CD4-positive, CD25-positive, alpha-beta regulatory T cell (primary cell): Measurements from ENCODE around the gene UBE2E1. TPM values are rescaled to one million over a fixed set of nuclear protein-coding genes. Genes with fewer than 3 reads are reported as not detected.

Experiments used
- ATAC-seq, 2 donors: fragments of 150-1000 bp; cut with Tn5 transposase; one replicate each; pipeline ENCODE4 v1.10.0; 2021; ENCODE audit warnings: low read depth in 2 of 2, moderate number of reproducible peaks in 2 of 2, moderate library complexity in 1 of 2
- DNase-seq, 3 donors: peaks; one replicate each; pipeline versions ENCODE4 v3.0.0 to v3.0.0-alpha.2; 2012 to 2022; ENCODE audit warnings: mixed read lengths in 1 of 3
- H3K27ac ChIP-seq: one replicate; pipeline ENCODE4 v1.7.0; 2013; ENCODE audit warnings: mild to moderate bottlenecking, low read length; ENCODE audit not compliant: insufficient read depth, poor library complexity, severe bottlenecking
- H3K27me3 ChIP-seq: one replicate; pipeline ENCODE4 v1.7.0; 2013; ENCODE audit warnings: low read length; ENCODE audit not compliant: control insufficient read depth, insufficient read depth
- H3K36me3 ChIP-seq: one replicate; pipeline ENCODE4 v1.7.0; 2013; ENCODE audit warnings: mild to moderate bottlenecking, low read length, moderate library complexity; ENCODE audit not compliant: control insufficient read depth, insufficient read depth
- H3K4me1 ChIP-seq: 2 replicates; pipeline ENCODE4 v1.7.0; 2013; ENCODE audit warnings: mild to moderate bottlenecking, low read length; ENCODE audit not compliant: insufficient read depth, control insufficient read depth, poor library complexity, severe bottlenecking
- H3K4me3 ChIP-seq: one replicate; pipeline ENCODE4 v1.7.0; 2013; ENCODE audit warnings: low read depth, mild to moderate bottlenecking, low read length, moderate library complexity
- H3K9me3 ChIP-seq, 2 experiments: 1 replicate in 1 of 2; 2 replicates in 1 of 2; pipeline ENCODE4 v1.7.0; 2013; ENCODE audit warnings: low read length in 2 of 2, mild to moderate bottlenecking in 1 of 2, moderate library complexity in 1 of 2; ENCODE audit not compliant: control insufficient read depth in 2 of 2
- H3K27ac Mint-ChIP-seq, 3 donors: one replicate each; pipeline ENCODE4 v1.8.0; 2020 to 2022; ENCODE audit warnings: mild to moderate bottlenecking in 3 of 3, mixed read lengths in 3 of 3, moderate library complexity in 2 of 3
- H3K27me3 Mint-ChIP-seq: one replicate; pipeline ENCODE4 v1.8.0; 2022; ENCODE audit warnings: mild to moderate bottlenecking, mixed read lengths
- H3K36me3 Mint-ChIP-seq: one replicate; pipeline ENCODE4 v1.8.0; 2020; ENCODE audit warnings: mixed read lengths
- H3K4me1 Mint-ChIP-seq, 4 donors: one replicate each; pipeline ENCODE4 v1.8.0; 2020 to 2022; ENCODE audit warnings: mixed read lengths in 4 of 4, mild to moderate bottlenecking in 1 of 4
- H3K4me3 Mint-ChIP-seq, 4 donors: one replicate each; pipeline ENCODE4 v1.8.0; 2020 to 2022; ENCODE audit warnings: mild to moderate bottlenecking in 4 of 4, mixed read lengths in 4 of 4, moderate library complexity in 3 of 4
- H3K9me3 Mint-ChIP-seq, 7 donors: one replicate each; pipeline ENCODE4 v1.8.0; 2020 to 2022; ENCODE audit warnings: mixed read lengths in 7 of 7, mild to moderate bottlenecking in 3 of 7, moderate library complexity in 2 of 7
- polyA plus RNA-seq, 4 donors: library from polyadenylated mRNA; unstranded; fragments of 300-500 nt; fragmentation: Illumina TruSeq; gene quantifications; one replicate each; pipeline ENCODE4 v1.2.3, GENCODE V29; 2021
- total RNA-seq: library from RNA; stranded (reverse); gene quantifications from one replicate; pipeline ENCODE4 v1.2.3, GENCODE V29; 2022

Gene UBE2E1
- total and polyA plus RNA-seq, 5 donors from 2014 or later = 6.2 to 65.3 (median 12.8) TPM

DNA sequence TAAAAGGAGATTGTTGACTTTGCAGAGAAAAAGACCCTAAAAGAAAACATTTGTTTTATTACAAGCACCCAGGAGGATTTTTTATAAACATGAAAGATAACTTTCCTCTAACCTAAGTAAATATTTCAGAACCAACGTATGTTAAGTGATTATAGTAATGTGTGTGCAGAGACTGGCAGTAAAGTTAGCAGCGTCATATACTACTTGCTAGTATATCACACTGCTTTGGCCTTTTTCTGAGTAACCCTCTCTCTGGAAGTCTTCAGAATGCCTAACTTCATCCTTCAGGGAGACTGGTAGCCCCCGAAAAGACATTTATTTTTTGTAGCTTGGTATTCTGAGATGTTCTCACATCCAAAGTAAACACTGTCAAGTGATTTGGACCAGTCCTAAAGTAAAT lies 17.9 kb downstream of the UBE2E1 start:
- ATAC-seq (no peak), DNase-seq (no peak)
- H3K9me3 ChIP-seq = no peaks in the 10 kb centered on the region
- no peaks in the 10 kb centered on the region for H3K36me3 ChIP-seq
- peaks cover 51 to 70% (median 60%) of the 10 kb centered on the region in 4 donors for H3K4me1 Mint-ChIP-seq
- no peak overlapping the region for H3K4me3 Mint-ChIP-seq
- no peaks in the 10 kb centered on the region for H3K9me3 Mint-ChIP-seq
- H3K27ac ChIP-seq = no peak overlapping the region
- peaks cover 5% of the 10 kb centered on the region for H3K36me3 Mint-ChIP-seq
- no peak overlapping the region for H3K4me3 ChIP-seq
- H3K4me1 ChIP-seq = no peaks in the 10 kb centered on the region
- no peaks in the 10 kb centered on the region for H3K27me3 Mint-ChIP-seq
- no peaks in the 10 kb centered on the region for H3K27me3 ChIP-seq
- no peak overlapping the region for H3K27ac Mint-ChIP-seq

DNA sequence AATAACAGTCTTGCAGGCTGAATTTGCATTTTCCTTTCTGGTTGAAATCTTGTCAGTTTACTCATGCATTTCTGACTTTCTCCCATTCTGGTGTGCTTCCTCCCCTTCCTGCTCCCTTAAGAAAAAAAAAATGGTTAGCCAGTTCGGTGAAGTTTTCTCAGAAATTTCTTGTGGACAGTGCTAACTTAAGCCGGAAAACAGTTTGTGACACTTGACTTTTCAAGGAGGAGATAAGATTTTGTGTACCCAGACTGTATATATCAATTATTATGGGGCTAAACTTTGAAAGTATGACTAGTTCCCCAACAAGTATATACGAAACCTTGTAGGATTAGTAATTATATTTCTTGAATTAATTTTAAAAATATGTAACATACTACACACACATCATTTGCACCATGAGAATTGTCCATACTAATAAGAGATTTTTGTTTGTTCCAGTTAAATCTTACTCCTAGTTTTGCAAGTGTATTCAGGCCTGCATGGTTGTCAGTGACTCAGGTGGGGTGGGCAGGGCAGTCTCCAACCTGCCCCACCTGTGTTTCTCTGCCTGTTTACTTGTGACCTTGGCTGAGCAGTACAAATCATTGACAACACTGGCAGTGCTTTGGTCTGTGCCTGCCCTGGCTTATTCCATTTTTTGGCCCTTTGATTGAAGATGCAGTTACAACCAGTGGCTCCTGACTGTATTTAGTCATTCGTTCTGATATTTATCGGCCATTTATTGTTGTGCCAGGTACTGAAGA lies 19.1 kb downstream of the UBE2E1 start:
- no peak overlapping the region for H3K27ac ChIP-seq
- DNase-seq = no peak
- H3K4me1 Mint-ChIP-seq = peaks cover 47 to 75% (median 58%) of the 10 kb centered on the region in 4 donors
- H3K36me3 Mint-ChIP-seq = peaks cover 4% of the 10 kb centered on the region
- H3K4me3 ChIP-seq = no peak overlapping the region
- H3K27me3 Mint-ChIP-seq = no peaks in the 10 kb centered on the region
- H3K27me3 ChIP-seq = no peaks in the 10 kb centered on the region
- H3K27ac Mint-ChIP-seq = peak overlapping the region in 1 of 3 donors; percentile 3
- H3K4me3 Mint-ChIP-seq = no peak overlapping the region
- H3K36me3 ChIP-seq = no peaks in the 10 kb centered on the region
- no peaks in the 10 kb centered on the region for H3K9me3 ChIP-seq
- no peaks in the 10 kb centered on the region for H3K9me3 Mint-ChIP-seq
- H3K4me1 ChIP-seq = peaks cover 1% of the 10 kb centered on the region
- ATAC-seq = no peak

DNA sequence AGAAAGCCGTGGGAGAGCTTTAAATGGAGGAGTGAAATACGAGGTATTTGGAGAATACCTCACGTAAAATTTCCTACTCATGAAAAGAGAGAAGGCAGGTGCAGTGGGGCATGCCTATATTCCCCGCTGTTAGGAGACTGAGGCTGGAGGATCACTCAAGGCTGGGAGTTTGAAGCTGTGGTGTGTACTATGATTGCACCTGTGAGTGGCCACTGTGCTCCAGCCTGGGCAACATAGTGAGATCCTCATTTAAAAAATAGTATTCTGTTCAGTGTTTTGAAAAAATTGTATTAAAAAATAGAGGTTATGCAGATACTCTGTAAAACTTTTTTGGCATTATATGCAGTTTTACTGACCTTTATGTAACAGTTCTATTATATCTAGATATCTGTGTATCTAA lies 20.0 kb downstream of the UBE2E1 start:
- Mint-ChIP-seq H3K27me3 (no peaks in the 10 kb centered on the region), H3K36me3 (peaks cover 3% of the 10 kb centered on the region), H3K27ac (peak overlapping the region in 1 of 3 donors; percentile 3), H3K9me3 (no peaks in the 10 kb centered on the region), H3K4me1 (peaks cover 50 to 76% (median 59%) of the 10 kb centered on the region in 4 donors), H3K4me3 (no peak overlapping the region)
- no peaks in the 10 kb centered on the region for H3K9me3 ChIP-seq
- peaks cover 9% of the 10 kb centered on the region for H3K4me1 ChIP-seq
- no peaks in the 10 kb centered on the region for H3K36me3 ChIP-seq
- no peak overlapping the region for H3K27ac ChIP-seq
- DNase-seq = no peak
- no peaks in the 10 kb centered on the region for H3K27me3 ChIP-seq
- ATAC-seq = no peak
- H3K4me3 ChIP-seq = no peak overlapping the region

DNA sequence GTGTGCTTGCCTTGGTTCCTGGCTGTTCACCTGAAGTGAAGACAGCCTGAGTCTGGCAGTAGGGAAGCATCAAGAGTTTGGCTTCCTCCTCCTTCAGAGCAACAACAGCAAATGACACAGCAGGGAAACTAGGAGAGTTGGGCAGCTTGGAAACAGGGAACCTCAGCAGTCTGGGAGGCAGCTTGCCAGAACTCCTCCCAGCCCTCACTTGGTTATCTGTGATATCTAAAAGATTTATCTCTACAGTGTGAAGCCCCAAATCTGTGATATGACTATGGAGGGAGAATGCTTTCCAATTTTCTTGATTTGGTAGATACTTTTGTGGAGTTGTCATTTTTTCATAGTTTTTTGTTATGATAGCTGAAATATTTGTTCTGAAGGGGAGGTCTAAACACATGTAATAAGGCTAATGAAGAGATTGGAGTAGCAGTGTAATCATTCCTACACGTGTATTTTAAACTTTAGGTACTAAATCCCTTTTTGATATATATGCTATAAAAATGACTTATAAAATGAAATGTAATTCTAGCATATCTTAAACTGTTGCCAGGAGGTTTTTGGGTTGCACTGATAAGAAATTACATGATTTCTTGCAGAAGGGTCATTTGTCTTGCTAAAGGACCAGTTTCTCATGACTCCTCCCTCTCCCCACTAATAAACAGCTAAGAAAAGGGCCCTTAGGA lies 20.8 kb downstream of the UBE2E1 start:
- H3K27me3 ChIP-seq = no peaks in the 10 kb centered on the region
- Mint-ChIP-seq H3K36me3 (peaks cover 3% of the 10 kb centered on the region), H3K4me1 (peaks cover 50 to 72% (median 54%) of the 10 kb centered on the region in 4 donors), H3K4me3 (no peak overlapping the region), H3K27me3 (no peaks in the 10 kb centered on the region), H3K9me3 (no peaks in the 10 kb centered on the region), H3K27ac (peak overlapping the region in 1 of 3 donors; percentile 3)
- H3K9me3 ChIP-seq = no peaks in the 10 kb centered on the region
- no peak overlapping the region for H3K27ac ChIP-seq
- DNase-seq = no peak
- no peak overlapping the region for H3K4me3 ChIP-seq
- H3K36me3 ChIP-seq = no peaks in the 10 kb centered on the region
- no peak for ATAC-seq
- peaks cover 14% of the 10 kb centered on the region for H3K4me1 ChIP-seq

DNA sequence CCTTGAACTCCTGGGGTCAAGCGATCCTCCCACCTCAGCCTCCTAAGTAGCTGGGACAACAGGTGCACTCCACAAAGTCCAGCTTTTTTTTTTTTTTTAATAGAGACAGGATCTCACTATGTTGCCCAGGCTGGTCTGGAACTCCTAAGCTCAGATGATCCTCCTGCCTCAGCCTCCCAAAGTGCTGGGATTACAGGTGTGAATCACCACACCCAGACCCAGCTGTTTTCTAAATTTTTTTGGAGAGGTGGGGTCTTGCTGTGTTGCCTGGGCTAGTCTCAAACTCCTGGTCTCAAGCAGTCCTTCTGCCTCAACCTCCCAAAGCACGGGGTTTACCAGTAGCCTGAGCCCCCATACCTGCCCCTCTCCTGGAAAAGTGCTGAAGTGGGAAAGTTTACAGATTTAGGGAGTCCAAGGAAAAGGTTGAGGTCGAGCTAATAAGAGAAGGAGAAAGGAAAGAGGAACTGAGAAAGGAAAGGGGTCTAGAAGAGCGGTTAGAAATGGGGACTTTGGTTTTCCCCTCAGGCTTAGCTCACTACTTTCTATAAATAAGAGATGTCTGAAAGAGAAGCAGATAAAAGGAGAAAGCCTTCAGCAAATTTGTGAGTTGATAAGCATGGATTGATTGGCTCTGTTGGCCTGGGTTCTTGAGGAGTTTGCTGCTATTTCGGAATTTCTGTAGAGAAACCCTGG lies 23.6 kb downstream of the UBE2E1 start:
- Mint-ChIP-seq H3K4me1 (peaks cover 34 to 62% (median 50%) of the 10 kb centered on the region in 4 donors), H3K4me3 (no peak overlapping the region), H3K27ac (no peak overlapping the region), H3K27me3 (no peaks in the 10 kb centered on the region), H3K9me3 (no peaks in the 10 kb centered on the region), H3K36me3 (peaks cover 3% of the 10 kb centered on the region)
- Histone ChIP-seq H3K36me3 (no peaks in the 10 kb centered on the region), H3K27ac (no peak overlapping the region), H3K27me3 (no peaks in the 10 kb centered on the region), H3K4me3 (no peak overlapping the region), H3K4me1 (peaks cover 14% of the 10 kb centered on the region), H3K9me3 (no peaks in the 10 kb centered on the region)
- DNase-seq = no peak
- no peak for ATAC-seq

DNA sequence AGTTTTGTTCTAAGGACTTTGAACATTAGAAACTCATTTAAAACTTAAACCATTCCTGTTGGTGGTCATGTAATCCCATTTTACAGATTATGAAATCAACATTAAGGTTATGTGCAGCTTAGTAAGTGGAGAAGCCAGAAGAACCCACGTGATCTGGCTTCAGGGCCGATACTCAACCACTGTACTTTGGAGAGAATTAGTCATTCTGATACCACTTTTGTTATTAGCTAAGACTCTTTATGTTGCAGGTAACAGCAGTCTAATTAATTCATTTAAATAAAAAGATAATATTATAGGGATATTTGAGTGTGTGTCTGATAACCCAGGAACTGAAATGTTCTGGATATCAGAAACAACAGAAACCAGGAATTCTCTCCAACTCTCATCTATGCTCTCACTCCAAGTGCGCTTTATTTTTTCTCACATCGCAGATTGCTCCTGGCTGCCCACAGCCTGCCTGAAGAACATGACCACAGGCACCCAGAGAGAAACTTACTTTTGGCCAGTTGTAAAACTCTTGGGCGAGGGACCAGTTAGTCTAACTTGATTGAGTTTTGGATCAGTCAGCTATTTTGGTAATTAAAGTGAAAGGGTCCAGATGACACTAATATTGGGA lies 25.2 kb downstream of the UBE2E1 start:
- no peaks in the 10 kb centered on the region for H3K9me3 Mint-ChIP-seq
- peak; percentile 47 to 59 for ATAC-seq
- H3K4me1 ChIP-seq = peaks cover 14% of the 10 kb centered on the region
- no peaks in the 10 kb centered on the region for H3K36me3 ChIP-seq
- H3K27me3 ChIP-seq = no peaks in the 10 kb centered on the region
- no peaks in the 10 kb centered on the region for H3K9me3 ChIP-seq
- H3K27ac ChIP-seq = no peak overlapping the region
- no peak overlapping the region for H3K4me3 ChIP-seq
- peak overlapping the region in 2 of 3 donors; percentile 64 to 74 for H3K27ac Mint-ChIP-seq
- H3K4me3 Mint-ChIP-seq = no peak overlapping the region
- H3K27me3 Mint-ChIP-seq = no peaks in the 10 kb centered on the region
- peak in 1 of 3 donors; percentile 57 for DNase-seq
- H3K4me1 Mint-ChIP-seq = peaks cover 36 to 59% (median 43%) of the 10 kb centered on the region in 4 donors
- peaks cover 3% of the 10 kb centered on the region for H3K36me3 Mint-ChIP-seq

DNA sequence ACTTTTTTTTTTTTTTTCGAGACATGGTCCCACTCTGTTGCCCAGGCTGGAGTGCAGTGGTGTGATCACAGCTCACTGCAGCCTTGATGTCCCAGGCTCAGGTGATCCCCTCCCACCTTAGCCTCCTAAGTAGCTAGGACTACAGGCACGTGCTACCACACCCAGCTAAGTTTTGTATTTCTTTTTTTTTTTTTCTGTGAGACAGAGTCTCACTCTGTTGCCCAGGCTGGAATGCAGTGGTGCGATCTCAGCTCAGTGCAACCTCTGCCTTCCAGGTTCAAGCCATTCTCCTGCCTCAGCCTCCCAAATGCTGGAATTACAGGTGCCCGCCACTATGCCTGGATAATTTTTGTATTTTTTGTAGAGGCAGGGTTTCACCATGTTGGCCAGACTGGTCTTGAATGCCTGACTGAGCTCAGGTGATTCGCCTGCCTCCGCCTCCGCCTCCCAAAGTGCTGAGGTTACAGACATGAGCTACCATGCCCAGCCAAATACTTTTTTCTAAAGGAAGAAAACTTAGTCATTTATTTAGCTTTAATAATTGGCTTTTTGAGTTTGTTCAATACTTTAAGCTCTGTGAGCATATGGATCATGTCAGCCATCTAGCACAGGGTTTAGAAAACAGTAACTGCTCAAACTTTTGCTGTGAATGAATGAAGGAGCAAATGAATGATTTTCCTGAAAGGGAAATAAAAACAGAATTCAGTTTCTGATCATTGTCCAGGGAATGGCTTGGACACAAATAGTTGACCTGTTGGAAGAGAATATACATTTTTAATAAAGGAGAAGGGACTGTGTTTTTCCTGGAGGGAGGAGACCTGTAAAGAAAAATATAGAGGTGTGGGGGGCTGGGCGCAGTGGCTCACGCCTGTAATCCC lies 26.0 kb downstream of the UBE2E1 start:
- Mint-ChIP-seq H3K27me3 (no peaks in the 10 kb centered on the region), H3K36me3 (peaks cover 3% of the 10 kb centered on the region)

More for the DNA sequence above, 26.0 kb downstream of the UBE2E1 start:
- Mint-ChIP-seq H3K4me3 (no peak overlapping the region), H3K27ac (peak overlapping the region in 2 of 3 donors; percentile 51 to 74), H3K4me1 (peaks cover 36 to 60% (median 41%) of the 10 kb centered on the region in 4 donors), H3K9me3 (no peaks in the 10 kb centered on the region)
- Histone ChIP-seq H3K27ac (no peak overlapping the region), H3K4me3 (no peak overlapping the region), H3K4me1 (peaks cover 14% of the 10 kb centered on the region), H3K9me3 (no peaks in the 10 kb centered on the region), H3K36me3 (no peaks in the 10 kb centered on the region), H3K27me3 (no peaks in the 10 kb centered on the region)
- DNase-seq (no peak), ATAC-seq (no peak)
